Adrenal gland (tissue), 5 donors: ENCODE data around the gene STRIP2.

Experiments
- POLR2A ChIP-seq, 2 donors: fragments of 450-650 bp; IDR thresholded peaks; one replicate each; pipeline ENCODE4 v1.6.1; 2017; ENCODE audit warnings: antibody characterized with exemption in 2 of 2, mild to moderate bottlenecking in 2 of 2, moderate library complexity in 1 of 2
- TF ChIP-seq, protein P1 (sequence below), 6 experiments: fragments of 450-650 bp in 4 of 6; fragments of 200-600 bp in 2 of 6; sonication (generic) in 1 of 6; IDR thresholded peaks; 1 replicate in 5 of 6; 2 replicates in 1 of 6; pipeline versions ENCODE4 v1.5.1 to v1.8.0; 2016 to 2021; ENCODE audit warnings: antibody characterized with exemption in 6 of 6, mild to moderate bottlenecking in 2 of 6, moderate library complexity in 1 of 6
- donor health status: DM: no; HTN: no; CAD: no.

DNA sequence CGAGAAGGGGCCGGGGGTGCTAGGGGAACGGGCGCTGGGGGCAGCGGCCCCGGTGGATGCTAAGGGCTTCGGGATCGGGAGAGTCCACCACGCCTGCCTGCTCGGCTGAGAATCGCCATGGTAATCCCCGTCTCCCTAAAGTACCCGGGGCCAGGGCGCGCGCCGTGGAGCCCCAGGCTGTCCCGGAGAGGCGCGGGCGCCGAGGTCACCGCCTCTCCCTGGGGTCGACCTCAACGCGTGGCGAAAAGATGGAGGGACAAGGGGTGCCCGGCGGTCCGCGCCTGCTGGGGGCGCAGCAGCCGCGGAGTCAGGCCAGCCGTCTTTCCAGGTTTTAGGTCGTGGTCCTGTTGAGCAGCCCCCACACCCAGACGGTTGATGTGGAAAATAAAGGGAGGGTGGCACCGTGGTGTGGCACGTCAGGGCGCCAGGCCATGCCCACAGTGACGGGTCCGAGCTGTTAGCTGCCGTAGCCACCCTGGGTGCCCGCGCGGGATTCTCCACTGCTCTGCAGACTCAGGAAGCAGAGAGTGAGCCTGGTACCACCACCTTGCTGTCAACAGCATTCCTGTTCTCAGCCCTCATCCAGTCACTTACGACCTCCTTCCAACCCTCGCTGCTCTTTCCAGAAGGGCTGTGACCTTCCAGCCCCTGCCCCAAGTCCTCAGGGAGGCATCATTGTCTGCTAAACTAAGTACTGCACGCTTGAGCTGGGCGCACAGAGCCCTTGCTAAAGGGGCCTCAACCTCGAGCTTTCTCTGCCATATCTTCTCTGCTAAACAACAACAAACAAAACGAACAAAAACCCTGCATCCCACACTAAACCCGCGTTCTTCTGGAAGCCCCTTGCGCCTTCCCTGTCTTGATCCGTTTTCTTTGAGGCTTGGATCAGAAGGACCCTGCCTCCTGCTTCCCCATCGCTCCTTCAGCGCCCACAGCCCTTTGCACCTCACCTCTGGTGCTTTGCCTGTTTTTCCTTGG, 68.8 kb downstream of the STRIP2 start:
- TF ChIP-seq, protein P1, sequence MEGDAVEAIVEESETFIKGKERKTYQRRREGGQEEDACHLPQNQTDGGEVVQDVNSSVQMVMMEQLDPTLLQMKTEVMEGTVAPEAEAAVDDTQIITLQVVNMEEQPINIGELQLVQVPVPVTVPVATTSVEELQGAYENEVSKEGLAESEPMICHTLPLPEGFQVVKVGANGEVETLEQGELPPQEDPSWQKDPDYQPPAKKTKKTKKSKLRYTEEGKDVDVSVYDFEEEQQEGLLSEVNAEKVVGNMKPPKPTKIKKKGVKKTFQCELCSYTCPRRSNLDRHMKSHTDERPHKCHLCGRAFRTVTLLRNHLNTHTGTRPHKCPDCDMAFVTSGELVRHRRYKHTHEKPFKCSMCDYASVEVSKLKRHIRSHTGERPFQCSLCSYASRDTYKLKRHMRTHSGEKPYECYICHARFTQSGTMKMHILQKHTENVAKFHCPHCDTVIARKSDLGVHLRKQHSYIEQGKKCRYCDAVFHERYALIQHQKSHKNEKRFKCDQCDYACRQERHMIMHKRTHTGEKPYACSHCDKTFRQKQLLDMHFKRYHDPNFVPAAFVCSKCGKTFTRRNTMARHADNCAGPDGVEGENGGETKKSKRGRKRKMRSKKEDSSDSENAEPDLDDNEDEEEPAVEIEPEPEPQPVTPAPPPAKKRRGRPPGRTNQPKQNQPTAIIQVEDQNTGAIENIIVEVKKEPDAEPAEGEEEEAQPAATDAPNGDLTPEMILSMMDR (IDR thresholded peaks at IDR 0.05), result no peak
- no peak for TF ChIP-seq POLR2A (IDR thresholded peaks at IDR 0.05)
